HG02938 (cell line): Measurements from ENCODE around the gene TRPM1.

Source experiments
- ATAC-seq: cut with Tn5 transposase; IDR thresholded peaks from one replicate; pipeline ENCODE4 v1.9.1; 2021; ENCODE audit warnings: mild to moderate bottlenecking, moderate library complexity; ENCODE audit not compliant: unreplicated experiment

Gene TRPM1

DNA sequence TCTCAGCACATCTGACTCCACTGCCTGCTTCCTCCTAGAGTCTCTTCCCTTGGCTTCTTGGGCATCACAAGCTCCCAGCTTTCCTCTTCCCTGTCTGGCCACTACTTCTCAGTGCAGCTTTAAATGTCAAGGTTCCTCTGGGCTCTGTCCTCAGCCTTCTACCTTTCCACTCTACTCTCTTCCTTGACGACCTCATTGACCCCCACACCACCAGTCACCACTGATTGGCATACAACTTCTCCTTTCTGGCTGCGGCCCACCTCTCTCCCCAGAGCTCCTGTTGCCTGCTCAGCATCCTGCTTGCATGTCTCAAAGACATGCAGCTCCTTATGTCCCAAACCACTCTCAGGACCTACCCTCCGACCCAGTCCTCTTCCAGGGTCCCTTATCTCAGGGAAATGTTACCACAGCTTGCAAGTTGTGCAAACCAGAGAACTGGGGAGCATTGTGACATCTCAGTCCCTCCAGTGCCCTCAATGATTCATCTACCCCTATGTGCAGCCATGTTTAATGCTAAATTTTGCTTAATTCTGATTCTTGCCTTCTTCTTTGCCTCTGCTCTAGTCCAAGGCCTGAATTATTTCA lies 49.9 kb downstream of the TRPM1 start:
- ATAC-seq: no peak

DNA sequence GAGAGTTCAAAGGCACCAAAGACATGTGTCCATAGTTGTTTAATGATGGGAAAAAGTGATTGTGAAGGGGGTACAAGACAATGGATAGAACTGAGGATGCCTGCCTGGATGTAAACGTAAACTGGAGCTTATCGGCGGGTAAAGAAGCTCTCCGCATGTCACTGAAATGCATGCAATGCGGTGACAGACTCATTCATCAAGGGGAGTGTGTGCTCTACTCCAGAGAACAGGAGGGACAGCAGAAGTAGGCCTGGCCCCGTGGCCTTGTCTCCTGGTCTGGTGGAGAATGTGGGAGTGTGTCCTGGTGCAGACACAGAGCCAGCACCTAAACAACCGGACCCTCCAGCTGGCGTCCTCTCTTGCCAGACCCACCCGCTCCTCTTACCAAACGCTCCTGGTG lies 50.6 kb downstream of the TRPM1 start:
- ATAC-seq: no peak

DNA sequence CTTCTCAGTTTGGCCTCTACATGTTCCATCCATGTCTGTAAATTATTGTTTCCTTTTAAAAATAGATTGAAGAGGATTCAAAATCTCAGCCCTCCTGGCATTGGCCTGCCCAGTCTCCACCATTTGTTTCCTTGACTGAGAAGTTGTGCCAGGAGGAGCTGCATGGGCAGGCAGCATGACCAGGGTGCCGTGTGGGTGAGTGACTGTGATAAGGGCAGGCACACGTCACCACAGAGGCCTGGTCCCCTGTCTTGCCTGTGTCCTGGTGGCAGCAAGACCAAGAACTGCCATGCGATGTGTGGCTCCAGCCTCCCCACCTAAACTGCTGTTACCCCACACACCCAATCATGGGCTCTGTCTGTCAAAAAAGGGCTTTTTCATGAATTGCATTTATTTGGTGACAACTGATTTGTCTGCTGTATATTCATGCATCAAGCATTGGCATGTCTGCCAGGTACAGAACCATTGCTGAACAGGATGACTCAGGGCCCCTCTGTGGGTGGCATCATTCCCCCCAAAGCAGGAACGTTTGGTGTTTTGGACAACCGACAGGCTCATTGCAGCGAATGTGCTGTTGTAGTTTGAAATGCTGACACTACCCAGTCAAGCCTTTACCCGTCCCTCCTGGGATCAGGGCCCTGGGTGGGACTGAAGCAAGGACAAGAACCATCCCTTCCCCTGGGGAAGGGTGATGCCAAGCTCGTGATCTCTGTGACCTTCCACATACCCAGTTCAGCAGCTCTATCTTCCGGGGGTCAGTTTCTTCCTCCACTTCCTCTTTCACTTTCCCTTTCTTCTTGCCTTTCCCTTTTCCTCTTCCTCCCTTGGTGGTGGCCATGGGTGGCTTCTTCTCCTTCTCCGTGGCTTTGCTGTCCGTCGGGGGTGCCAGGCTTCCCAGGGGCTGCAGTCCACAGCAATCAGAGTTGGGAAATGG lies 51.6 kb downstream of the TRPM1 start:
- ATAC-seq: no peak

DNA sequence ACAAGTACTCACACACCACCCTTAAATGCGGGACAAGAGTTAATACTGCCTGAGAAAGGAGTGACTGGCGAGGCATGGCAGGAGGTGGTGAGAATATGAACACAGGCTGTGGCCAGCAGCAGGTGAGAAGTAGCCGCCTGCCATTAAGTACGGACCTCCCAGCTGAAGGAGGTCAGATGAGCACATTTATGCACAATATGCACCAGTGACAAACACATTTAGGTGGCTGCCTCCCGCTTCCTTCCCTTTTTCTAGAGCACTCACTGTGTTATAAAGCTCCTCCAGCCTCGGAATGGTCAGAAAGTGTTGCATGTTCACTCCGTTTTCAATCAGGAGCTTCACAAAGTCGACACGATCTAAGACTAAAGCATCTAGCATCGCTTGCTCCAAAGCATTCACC lies 52.4 kb downstream of the TRPM1 start:
- no peak for ATAC-seq

DNA sequence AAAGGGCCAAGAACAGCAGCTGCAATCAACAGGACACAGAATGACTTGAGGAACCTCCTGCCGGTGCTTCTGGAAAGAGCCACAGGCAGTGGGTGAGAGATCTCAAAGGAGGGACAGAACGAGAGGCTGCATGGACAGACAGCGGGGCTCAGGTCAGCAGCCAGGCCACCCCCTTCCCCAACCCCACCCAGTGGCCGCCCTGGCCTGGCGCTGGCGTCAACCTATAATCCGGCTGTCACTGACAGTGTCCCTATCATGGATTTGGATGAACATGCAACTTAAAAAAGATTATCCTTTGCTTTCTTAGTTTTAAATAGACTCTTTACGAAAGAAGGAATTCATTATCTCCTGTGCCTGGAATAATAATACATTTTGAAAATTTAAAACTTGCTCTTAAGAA lies 54.1 kb downstream of the TRPM1 start:
- no peak for ATAC-seq

DNA sequence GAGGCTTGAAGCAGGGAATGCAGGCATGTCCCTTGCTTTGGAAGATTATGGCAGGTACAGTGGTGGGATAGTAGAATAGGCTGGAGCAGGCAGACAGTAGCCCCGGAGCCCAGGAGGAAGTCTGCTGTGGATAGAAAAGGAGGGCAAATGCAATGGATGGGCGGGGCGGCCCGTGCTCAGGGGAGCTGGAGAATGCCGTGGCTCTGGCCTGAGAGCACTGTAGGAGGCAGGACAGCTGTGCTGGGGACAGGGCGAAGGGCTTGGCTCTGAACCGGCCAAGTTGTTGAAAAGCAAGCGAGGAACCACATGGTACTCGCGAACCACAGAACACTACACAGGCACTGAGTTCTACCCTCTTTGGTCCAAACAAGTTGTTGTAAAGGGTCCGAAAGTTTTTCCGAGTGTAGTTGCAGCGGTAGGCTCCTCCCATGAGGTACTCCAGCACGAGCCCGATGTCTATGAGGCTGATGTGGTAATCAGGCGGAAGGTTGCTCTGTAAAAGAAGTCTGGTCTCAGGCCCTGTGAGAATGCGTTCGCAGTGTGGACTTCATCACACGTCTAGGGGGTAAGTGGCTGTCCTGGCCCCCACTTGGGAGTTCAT lies 54.7 kb downstream of the TRPM1 start:
- ATAC-seq: no peak

DNA sequence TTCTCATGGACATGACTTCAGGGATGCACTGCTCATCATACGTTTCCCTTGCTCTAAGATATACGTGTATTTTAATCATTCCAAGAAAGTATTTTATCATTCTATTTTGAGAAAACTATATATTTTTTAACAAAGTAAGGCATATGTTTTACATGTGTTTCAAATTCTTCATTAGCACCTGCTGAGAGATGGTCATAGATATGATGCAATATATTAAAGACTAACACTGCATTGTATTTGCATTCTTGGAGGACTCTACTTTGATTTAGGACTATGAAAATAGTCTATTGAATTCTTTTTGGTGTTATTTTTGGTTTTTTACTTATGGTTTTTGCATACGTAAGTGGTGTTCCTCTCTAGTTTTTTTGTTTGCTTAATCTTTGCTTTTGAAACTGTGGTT lies 55.9 kb downstream of the TRPM1 start:
- ATAC-seq: no peak

DNA sequence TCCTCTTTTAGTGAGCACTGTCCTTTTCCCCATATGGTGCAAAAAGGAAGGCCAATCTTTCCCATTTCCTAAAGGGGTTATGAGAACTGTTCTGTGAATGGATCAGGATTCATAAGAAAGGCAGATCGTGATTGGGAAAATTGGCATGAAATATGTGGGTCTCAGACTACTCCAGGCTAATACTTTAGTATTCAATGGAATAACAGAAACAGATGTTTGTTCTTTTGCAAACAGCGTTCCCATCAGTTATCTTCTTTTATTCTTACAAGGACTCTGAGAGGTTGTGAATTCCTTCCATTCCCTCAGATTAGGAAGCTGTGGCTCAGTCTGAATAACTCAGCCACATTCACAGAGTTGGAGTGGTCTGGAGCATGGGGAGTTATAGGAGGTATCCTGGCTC lies 58.8 kb downstream of the TRPM1 start:
- ATAC-seq: no peak

DNA sequence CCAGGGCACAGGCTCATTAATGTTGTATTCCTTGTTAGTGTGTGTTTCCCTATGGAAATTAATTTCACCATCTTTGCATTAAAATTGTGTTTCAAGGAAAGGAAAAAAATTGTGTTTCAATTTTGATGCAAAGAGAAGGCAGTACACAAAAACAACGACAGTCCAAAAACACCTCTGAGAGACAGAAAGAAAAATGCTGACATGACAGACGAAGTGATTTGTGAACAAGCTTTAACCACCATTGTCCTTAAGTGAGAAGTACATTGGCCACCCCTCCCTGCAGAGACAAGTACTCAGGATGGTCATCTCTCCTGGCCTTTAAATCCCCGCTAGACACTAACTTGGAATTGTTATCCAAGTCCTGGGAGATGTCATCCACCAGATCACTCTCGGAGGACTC lies 59.9 kb downstream of the TRPM1 start:
- no peak for ATAC-seq

DNA sequence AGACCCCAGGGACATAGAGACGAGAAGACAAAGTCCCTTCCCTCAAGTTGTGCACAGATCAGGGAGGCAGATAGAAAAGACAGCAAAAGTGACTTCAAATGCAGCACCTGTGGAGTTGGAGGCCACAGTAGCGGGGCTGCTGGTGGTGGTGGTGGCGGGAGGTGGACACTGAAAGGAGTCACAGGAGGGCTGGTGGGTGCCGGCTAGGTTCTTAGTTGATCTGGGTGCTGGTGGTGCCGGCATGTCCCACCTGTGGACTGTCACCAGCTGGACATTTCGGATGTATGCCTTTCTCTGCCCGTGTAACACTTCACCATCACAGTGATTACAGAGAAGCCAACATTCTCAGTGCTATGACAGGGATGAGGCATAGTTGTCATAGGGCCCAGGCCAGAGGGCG lies 60.9 kb downstream of the TRPM1 start:
- ATAC-seq: no peak

DNA sequence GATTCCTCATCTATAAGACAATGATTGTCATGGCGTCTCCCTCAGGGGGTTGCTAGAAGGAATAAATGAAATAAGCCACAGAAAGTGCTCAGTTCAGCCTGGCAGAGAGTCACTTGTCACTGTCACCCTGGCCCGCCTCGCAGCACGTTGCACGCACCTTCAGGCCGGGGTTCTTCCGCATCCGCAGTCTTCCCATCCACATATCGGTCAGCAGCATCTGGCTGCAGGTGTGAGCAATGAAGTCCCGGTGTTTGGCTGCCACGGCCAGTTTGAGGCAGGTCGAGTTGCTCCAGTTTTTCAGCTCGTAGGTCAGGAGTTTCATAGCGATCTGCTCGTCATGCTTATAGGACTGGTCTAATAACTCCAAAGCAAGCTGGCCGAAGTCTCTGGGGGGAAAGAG lies 61.6 kb downstream of the TRPM1 start:
- ATAC-seq: no peak

DNA sequence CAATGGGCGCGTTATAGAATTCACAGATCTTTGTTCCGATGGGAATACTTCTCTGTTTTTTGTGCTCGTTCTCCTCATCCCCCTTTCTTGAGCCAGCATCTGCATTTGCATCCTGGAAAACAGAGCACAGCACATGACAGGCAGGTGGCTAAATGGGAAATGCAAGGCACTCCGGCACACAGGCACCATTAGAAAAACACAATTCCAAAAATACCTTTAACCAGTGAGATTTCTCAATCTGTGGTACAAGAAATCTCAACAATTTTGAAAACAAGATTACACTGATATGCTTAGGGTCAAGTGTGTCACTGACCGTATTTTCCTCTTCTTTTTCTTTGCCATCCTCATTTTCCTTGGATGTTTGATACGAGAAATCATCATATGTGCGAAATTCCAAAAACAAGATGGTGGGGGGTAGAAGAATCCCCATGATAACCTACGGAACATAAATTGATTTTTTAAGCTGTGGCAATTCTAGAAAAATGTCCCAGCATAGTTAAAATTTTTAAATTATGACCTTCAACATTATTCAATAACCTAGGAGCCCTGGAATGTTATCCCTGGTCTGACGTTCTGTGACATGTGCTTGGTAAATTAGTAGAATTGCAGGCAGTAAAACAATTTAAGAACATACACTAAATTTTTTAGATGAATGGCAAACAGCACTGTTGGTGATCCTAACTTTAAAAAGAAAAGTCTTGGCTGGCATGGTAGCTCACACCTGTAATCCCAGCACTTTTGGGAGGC lies 63.6 kb downstream of the TRPM1 start:
- no peak for ATAC-seq

DNA sequence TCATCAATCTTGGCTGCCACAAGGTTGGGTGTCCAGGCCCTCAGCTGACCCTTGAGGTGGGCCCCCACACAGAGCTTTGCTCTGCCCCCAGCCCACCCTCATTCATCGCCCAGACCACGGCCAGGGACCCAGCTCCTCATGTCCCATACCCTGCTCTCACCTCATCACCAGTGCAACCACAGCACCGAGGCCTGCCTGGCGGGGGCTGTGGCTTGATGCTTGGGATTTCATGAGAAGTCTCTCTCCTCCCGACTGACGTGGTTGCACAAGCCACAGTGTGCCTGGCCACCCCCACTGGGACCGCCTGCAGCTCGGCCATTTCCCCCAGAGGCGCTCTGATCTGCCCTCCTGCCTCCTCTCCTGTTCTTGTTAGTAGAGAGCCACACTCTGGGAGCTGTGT lies 64.7 kb downstream of the TRPM1 start:
- no peak for ATAC-seq

DNA sequence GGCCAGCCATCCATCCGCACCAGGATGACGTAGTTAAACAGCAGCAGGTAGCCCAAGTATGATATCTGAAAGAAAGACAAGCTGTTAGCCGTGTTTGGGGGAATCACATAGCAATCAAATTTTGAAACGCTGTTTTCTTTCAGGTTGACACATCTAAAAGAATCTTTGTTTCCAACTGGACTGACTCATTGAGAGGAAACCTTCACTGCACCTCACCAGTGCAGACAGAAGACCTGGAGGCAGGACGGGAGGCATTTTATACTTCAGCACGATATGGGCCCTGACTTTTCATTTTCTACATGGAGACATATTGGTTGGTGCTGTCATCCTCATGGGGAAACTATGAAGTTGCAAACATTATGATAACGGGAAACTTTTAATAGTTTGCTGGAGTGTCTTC lies 65.9 kb downstream of the TRPM1 start:
- no peak for ATAC-seq

DNA sequence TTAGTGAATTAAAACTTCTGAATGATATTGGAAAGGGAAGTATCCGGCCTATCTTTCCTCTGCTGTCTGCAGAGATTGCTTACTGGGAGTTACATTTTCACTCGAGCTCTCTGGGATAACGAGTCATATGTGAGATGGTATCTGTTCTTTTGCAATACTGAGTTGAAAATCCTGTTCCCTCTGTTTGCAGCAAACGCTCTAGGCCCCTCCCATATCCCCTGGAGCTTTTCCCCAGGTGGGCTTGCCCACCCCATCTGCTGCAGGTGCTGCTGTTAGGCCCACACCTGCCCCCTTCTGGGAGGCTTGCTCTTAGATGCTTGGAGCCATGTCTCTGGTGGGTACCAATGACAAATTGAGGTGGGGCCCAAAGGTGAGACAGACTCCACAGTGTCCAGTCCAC lies 67.4 kb downstream of the TRPM1 start:
- no peak for ATAC-seq

DNA sequence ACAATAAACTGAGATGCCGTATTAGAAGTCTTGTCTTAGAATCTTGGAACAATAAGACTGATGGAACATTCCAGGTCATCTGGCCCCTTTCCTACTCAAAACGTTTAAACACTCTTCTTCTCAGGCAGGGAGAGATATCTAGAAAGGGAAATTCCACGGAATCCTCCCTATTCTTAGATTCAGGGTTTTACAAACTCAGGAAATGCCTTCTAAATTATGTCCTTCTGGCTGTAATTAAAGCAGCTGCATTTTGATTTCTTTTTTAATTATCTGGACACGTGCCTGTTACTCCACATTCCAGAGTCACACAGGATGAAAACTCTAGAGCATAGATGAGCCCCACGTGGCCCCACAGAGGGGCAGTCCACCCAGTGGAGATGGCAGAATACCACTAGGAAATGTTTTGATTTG lies 68.6 kb downstream of the TRPM1 start:
- no peak for ATAC-seq

DNA sequence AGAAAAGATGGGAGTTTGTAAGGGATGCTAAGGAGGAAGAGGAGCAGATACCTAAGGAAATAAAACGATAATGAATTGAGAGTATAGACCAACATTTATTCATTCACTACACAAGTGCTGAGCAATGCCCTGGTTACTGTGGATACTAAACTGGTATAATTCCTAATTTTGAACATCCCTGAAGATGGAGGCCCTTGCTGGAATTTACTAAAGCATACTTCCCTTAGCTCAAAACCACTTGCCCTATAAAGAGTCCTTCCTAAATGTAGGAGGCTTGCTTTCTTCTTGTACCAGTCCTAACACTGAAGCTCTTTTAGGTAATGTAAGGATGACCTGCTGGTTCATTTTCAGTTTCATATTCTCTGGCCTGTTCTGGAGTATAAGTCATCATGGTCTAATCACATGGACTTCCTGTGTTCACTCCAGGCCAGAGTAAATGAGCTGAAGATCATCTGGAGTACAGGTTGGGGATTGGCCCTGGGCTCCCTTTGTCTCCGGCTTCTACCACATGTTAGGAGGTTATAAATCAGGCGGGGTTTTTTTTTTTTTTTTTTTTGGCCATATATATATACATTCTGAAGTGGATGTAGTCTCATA lies 70.0 kb downstream of the TRPM1 start:
- ATAC-seq: peak; percentile 91

DNA sequence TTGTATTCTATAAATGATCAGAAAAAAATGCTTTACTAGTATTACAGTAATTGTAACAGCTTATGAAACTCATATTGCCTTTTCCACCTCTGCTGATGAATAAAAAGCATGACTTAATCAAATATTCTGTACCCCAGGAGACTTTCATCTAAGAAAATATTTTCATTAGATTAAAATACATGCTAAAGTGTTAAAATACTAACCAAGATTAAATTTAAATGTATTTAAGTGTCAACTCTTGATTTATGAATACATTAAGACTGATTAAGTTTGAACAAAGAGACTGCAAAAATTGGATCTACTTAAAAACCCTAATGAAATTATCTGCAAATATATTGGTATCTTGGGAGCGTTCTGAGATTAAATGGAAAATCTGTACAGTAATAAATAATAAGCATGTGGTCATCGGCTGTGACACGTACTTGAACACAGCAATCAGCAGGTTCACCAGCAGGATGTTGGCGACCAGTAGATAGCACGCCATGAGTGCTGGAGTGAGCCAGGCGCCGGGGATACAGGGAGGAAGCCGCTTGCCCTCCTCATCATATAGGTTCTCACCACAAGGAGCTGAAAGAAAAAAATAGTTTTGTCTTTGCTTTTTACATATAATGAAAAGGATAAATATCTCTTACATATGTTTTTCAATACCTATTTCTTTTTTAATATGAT lies 73.5 kb downstream of the TRPM1 start:
- no peak for ATAC-seq

DNA sequence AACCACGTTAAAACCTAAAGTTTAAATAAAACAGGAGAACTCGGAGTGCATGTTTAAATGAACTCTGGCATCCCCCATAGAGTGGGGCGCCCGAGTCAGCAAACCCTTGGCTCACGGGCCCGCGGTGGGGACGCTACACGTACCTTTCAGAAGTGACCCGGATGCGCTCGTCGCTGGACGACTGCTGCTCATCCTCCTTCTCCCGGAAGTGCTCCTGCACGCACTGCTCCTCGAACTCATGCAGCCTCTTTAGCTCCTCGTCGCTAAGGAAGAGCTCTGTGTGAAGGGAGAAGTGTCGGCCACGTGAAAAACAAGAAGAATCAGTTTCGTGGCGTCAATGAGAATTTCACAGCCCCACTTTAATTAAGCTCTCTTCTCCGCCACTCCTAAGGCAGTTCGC lies 75.5 kb downstream of the TRPM1 start:
- no peak for ATAC-seq

DNA sequence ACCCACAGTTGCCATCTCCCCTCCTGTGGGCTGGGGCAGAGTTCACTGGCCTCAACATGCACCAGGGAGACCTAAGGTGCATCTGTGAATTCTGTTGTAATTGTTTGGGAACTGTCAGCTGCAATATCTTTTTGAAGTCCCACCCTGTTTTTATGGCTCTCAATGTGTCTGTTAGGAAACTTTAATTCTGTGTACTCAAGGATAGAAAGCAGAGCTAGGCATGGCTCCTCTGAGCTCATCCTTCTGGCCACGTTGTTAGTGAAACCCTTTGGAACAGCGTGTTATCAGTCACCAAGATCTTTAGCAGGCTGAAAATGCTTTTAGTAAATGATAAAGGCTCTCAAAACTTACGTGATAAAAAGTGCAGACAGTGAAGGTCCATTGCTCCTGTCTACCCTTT lies 76.5 kb downstream of the TRPM1 start:
- ATAC-seq: no peak

DNA sequence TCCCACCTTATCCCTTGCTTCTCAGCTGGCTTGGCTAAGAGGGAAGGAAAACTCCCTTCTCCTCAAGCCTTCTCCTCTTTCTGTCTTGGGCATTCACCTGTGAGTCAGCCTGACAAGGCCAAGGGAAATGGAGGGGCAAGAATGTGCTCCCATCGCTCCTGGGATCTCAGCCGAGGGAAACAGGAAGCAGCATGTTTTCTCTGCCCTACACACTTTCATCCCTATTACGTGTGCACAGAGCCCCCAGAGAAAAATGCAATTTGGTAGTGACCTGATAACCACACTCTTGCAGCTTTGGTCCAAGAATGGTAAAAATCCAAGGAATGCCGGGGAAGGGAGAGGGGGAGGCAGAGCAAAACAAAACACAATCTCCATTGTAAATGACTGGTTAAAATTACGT lies 77.2 kb downstream of the TRPM1 start:
- no peak for ATAC-seq
